A549 (cell line): ENCODE results near the gene SCN9A.

Experiments used
- CEBPB ChIP-seq, 2 experiments: fragments of >200 bp in 1 of 2; sonication (Bioruptor Twin) in 1 of 2; formaldehyde crosslinking in 1 of 2; IDR thresholded peaks; 2 replicates each; pipeline ENCODE4 v1.6.1; 2012 to 2016
- CHD4 ChIP-seq: fragments of 200-600 bp; sonication (generic); IDR thresholded peaks from 2 replicates; pipeline ENCODE4 v1.6.1; 2016; ENCODE audit warnings: antibody characterized with exemption, mild to moderate bottlenecking, borderline replicate concordance
- CTCF ChIP-seq: fragments of >200 bp; sonication (Bioruptor Twin); formaldehyde crosslinking; IDR thresholded peaks from 3 replicates; pipeline ENCODE4 v1.5.1; 2016
- ELK1 ChIP-seq: fragments of 150-350 bp; IDR thresholded peaks from 2 replicates; pipeline ENCODE4 v1.6.1; 2014; ENCODE audit warnings: low read depth, mild to moderate bottlenecking, low read length
- EP300 ChIP-seq, 2 experiments: fragments of >200 bp; sonication (Bioruptor Twin); formaldehyde crosslinking; IDR thresholded peaks; 2 replicates in 1 of 2; 3 replicates in 1 of 2; pipeline ENCODE4 v1.6.1; 2016 to 2017
- KDM1A ChIP-seq: fragments of 200-600 bp; sonication (generic); IDR thresholded peaks from 2 replicates; pipeline ENCODE4 v1.6.1; 2016; ENCODE audit warnings: low read depth, mild to moderate bottlenecking
- MYC ChIP-seq: IDR thresholded peaks from 2 replicates; pipeline ENCODE4 v1.6.1; 2012; ENCODE audit warnings: mild to moderate bottlenecking, inconsistent platforms, low read length, improper control_type of control experiment, borderline replicate concordance
- PBX3 ChIP-seq: IDR thresholded peaks from 2 replicates; pipeline ENCODE4 v1.6.1; 2012
- POLR2A ChIP-seq: IDR thresholded peaks from 2 replicates; pipeline ENCODE4 v1.6.1; 2012; ENCODE audit warnings: mild to moderate bottlenecking, low read length
- USF2 ChIP-seq: fragments of 450-650 bp; IDR thresholded peaks from 2 replicates; pipeline ENCODE4 v1.6.1; 2014; ENCODE audit warnings: antibody characterized with exemption

GRCh38 chr2:166230024-166230723 is 145.6 kb downstream of the SCN9A start:
- TF ChIP-seq CTCF: no peak
- TF ChIP-seq POLR2A: no peak
- no peak for TF ChIP-seq PBX3
- TF ChIP-seq CHD4: no peak
- no peak for TF ChIP-seq USF2
- TF ChIP-seq ELK1: no peak
- TF ChIP-seq EP300 (IDR thresholded peaks at IDR 0.05): no peak
- TF ChIP-seq CEBPB (IDR thresholded peaks at IDR 0.05): no peak
- TF ChIP-seq MYC: no peak
- no peak for TF ChIP-seq KDM1A
